ENCODE measurements around the gene PYGO1.
"Not testable (repeated sequence)": the region's sequence is repeated elsewhere in the genome, so short reads cannot be mapped to it uniquely, and the experiment has no call there.

PYGO1 gene

DNA sequence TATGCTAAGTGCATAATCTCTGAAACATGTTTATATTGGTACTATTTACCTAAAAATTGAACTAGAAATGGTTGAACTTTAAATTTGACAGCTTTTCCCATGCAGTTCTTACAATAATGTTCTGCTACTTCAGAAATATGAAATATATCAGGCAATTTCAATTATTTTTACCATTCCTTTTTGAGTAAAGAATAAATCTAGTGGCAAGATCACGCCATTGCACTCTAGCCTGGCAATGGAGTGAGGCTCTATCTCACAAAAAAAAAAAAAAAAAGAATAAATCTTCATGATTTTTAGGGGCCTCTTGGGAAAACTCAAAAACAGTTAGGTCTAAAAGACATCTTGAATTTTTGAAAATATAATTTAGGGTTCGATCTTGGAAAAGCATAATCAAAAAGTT lies 69.5 kb downstream of the PYGO1 start:
- TF ChIP-seq, protein P1, sequence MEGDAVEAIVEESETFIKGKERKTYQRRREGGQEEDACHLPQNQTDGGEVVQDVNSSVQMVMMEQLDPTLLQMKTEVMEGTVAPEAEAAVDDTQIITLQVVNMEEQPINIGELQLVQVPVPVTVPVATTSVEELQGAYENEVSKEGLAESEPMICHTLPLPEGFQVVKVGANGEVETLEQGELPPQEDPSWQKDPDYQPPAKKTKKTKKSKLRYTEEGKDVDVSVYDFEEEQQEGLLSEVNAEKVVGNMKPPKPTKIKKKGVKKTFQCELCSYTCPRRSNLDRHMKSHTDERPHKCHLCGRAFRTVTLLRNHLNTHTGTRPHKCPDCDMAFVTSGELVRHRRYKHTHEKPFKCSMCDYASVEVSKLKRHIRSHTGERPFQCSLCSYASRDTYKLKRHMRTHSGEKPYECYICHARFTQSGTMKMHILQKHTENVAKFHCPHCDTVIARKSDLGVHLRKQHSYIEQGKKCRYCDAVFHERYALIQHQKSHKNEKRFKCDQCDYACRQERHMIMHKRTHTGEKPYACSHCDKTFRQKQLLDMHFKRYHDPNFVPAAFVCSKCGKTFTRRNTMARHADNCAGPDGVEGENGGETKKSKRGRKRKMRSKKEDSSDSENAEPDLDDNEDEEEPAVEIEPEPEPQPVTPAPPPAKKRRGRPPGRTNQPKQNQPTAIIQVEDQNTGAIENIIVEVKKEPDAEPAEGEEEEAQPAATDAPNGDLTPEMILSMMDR (IDR thresholded peaks at IDR 0.05; ENCODE audit: low read depth, low read length, missing control alignments): peak; percentile 39
- DNase-seq (ENCODE audit: low read depth): no peak
- H3K4me3 ChIP-seq (ENCODE audit: low read depth, low read length): no peak overlapping the region
- in situ Hi-C loops (cut with HindIII; ENCODE audit: low sequenced_read_pairs): no loop called here

DNA sequence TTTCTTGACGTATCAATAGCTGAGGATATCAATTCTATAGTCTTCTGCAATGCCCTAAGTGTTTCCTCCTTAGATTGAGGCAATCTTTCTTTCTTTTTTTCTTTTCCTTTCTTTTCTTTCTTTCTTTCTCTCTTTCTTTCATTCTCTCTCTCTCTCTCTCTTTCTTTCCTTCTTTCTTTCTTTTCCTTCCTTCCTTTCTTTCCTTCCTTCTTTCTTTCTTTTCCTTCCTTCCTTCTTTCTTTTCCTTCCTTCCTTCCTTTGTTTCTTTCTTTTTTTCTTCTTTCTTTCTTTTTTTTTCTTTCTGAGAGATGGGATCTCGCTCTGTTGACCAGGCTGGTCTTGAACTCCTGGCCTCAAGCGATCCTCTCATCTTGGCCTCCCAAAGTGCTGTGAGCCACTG lies 70.1 kb downstream of the PYGO1 start:
- in situ Hi-C loops (cut with HindIII; ENCODE audit: low sequenced_read_pairs): no loop called here
- TF ChIP-seq, protein P1 (IDR thresholded peaks at IDR 0.05; ENCODE audit: low read depth, low read length, missing control alignments): no peak
- no peak overlapping the region for H3K4me3 ChIP-seq (ENCODE audit: low read depth, low read length)
- no peak for DNase-seq (ENCODE audit: low read depth)

DNA sequence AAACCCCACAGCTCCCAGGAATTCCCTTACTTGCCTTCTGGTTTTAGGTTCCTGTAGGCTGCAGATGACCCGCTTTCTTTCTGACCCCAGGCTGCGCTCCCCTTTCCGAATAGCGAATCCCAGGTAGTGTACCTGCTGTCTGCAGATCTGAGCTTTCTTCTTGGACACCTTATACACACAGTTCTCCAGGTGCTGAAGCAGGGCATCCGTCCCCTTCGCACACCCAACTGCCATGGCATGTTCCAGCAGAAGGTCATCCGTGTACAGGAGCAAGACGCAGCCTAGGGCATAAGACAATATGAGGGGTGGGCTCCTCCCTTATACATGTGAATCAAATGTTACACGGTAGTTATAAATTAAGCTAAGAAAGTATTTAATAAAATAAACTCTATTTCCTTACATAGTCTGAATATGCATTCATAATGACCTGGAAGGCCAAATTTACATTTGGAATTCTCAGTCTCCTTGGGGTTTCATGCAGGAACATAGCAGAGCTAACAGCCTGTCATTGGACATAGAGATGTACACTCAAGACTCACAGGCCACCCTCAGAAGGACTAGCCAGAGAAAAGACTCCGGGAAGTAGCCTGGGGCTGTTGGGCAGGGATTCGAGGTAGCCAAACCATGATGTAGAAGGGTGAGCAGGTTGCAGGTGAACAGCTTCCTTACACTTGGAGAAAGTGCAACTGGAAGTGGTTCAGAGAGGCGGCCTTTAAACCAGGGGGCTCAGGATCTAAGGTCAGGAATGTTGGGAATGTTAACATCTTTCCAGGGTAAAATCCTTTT lies 72.0 kb downstream of the PYGO1 start:
- TF ChIP-seq, protein P1 (IDR thresholded peaks at IDR 0.05; ENCODE audit: low read depth, low read length, missing control alignments): no peak
- in situ Hi-C loops (cut with HindIII; ENCODE audit: low sequenced_read_pairs): no loop called here
- no peak overlapping the region for H3K4me3 ChIP-seq (ENCODE audit: low read depth, low read length)
- no peak for DNase-seq (ENCODE audit: low read depth)

DNA sequence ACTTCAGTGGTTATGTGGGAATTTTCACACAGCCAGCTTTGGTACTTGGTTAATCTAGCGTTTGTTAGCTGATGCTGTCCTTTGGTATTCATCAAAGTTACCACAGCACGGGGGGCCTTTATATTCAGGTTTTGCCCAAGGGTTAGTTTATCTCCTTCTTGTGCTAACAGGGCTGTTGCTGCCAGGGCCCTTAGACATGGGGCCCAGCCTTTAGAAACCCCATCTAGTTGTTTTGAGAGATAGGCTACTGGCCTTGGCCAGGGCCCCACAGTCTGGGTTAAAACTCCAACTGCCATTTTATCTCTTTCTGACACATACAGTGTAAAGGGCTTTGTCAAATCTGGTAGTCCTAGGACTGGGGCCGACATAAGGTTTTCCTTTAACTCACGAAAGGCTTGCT lies 72.7 kb downstream of the PYGO1 start:
- no peak for DNase-seq (ENCODE audit: low read depth)
- in situ Hi-C loops (cut with HindIII; ENCODE audit: low sequenced_read_pairs): no loop called here
- TF ChIP-seq, protein P1 (IDR thresholded peaks at IDR 0.05; ENCODE audit: low read depth, low read length, missing control alignments): no peak
- no peak overlapping the region for H3K4me3 ChIP-seq (ENCODE audit: low read depth, low read length)

DNA sequence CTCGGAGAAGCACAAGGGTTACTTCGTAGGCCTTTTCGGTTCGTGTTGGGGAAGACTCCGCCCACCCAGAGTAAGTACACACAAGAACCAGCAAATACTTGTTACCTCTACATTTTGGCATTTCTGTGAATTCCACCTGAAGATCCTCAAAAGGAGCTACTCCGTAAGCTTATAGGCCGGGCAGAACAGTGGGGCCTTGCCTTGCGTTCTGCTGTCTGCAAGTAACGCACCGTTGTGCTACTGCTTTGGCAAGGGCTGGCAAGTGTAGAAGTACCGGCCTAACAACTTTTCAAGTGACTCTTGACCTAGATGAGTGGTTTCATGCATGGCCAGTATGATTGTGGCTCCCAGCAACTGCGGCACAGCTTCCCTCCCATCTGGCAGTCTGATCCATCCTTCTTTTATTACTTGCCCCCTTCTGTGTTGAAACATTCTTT lies 73.7 kb downstream of the PYGO1 start:
- in situ Hi-C loops (cut with HindIII; ENCODE audit: low sequenced_read_pairs): no loop called here
- TF ChIP-seq, protein P1 (IDR thresholded peaks at IDR 0.05; ENCODE audit: low read depth, low read length, missing control alignments): no peak
- no peak for DNase-seq (ENCODE audit: low read depth)
- H3K4me3 ChIP-seq (ENCODE audit: low read depth, low read length): no peak overlapping the region

DNA sequence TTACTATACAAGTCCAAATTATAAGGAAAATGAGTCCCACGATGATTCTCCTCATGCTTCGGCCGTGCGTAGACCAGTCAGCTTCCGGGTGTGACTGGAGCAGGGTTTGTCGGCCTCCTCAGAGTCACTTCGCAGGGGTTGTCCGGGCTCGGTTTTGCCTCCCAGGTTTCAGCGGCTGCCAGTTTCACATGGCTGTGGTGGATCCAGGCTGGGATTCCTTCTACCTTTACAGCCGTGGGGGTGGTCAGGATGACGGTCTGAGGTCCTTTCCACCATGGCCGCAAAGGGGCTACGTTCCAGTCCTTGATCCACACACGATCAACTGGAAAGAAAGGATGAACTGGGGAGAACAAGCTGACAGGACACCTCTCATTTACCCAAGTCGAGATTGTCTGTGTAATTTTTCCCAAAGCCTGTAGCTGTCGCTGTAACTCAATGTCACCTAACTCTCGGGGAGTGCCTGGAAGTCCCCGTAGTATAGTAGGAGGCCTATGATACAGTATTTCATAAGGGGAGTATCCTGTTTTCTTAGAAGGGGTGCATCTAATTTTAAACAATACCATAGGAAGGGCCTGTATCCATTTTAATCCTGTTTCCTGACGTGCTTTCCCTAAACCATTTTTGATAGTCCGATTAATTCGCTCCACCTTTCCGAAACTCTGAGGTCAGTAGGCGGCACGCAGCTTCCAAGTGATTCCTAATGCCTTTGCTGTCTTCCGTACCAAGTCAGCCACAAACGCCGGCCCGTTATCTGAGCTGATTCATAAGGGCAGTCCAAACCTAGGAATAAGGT lies 74.3 kb downstream of the PYGO1 start:
- in situ Hi-C loops (cut with HindIII; ENCODE audit: low sequenced_read_pairs): not testable (repeated sequence)

More for the DNA sequence above, 74.3 kb downstream of the PYGO1 start:
- not testable (repeated sequence) for DNase-seq (ENCODE audit: low read depth); H3K4me3 ChIP-seq (ENCODE audit: low read depth, low read length)
- TF ChIP-seq, protein P1 (IDR thresholded peaks at IDR 0.05; ENCODE audit: low read depth, low read length, missing control alignments): peak; percentile 59

Data from astrocyte of the cerebellum (primary cell).